22Rv1 (cell line): Measurements from ENCODE around the gene PSTPIP2.
"Not testable (repeated sequence)": the region's sequence is repeated elsewhere in the genome, so short reads cannot be mapped to it uniquely, and the experiment has no call there.

Experiments used
- H3K27ac ChIP-seq: fragments of 450-650 bp; 2 replicates; pipeline ENCODE4 v1.5.1; 2017
- CTCF ChIP-seq: fragments of 450-650 bp; IDR thresholded peaks from 2 replicates; pipeline ENCODE4 v1.5.1; 2017; ENCODE audit warnings: mild to moderate bottlenecking
- ZFX ChIP-seq: fragments of 450-650 bp; IDR thresholded peaks from 2 replicates; pipeline ENCODE4 v1.6.1; 2017; ENCODE audit warnings: antibody characterized with exemption, borderline replicate concordance

PSTPIP2 gene

GRCh38 chr18:45995461-45995860, 76.6 kb downstream of the PSTPIP2 start:
- H3K27ac ChIP-seq = no peak overlapping the region
- TF ChIP-seq CTCF (no peak), ZFX (no peak)

- no peak overlapping the region for H3K27ac ChIP-seq
- TF ChIP-seq CTCF = no peak
- no peak for TF ChIP-seq ZFX
These were observed 78.6 kb downstream of the PSTPIP2 start for GRCh38 chr18:45993438-45993837.

GRCh38 chr18:45992527-45992926, 79.5 kb downstream of the PSTPIP2 start:
- not testable (repeated sequence) for H3K27ac ChIP-seq

GRCh38 chr18:45991788-45992187, 80.3 kb downstream of the PSTPIP2 start:
- TF ChIP-seq CTCF (no peak), ZFX (no peak)
- no peak overlapping the region for H3K27ac ChIP-seq

- H3K27ac ChIP-seq = no peak overlapping the region
- TF ChIP-seq CTCF (no peak), ZFX (no peak)
These were observed 87.4 kb downstream of the PSTPIP2 start for GRCh38 chr18:45984546-45985235.

- no peak overlapping the region for H3K27ac ChIP-seq
- TF ChIP-seq CTCF = no peak
These were observed 90.2 kb downstream of the PSTPIP2 start for GRCh38 chr18:45981821-45982220.

- H3K27ac ChIP-seq = no peak overlapping the region
- TF ChIP-seq ZFX = no peak
- no peak for TF ChIP-seq CTCF
These were observed 91.8 kb downstream of the PSTPIP2 start for GRCh38 chr18:45980229-45980628.

GRCh38 chr18:45978084-45978483, 94.0 kb downstream of the PSTPIP2 start:
- no peak overlapping the region for H3K27ac ChIP-seq
- no peak for TF ChIP-seq ZFX
- no peak for TF ChIP-seq CTCF
